HUES6 (cell line): ENCODE results near the gene LST1.
"Not testable (repeated sequence)": the region's sequence is repeated elsewhere in the genome, so short reads cannot be mapped to it uniquely, and the experiment has no call there.

Experiments
- H3K27ac ChIP-seq: 2 replicates; pipeline ENCODE4 v1.7.0; 2013; ENCODE audit warnings: low read depth, mild to moderate bottlenecking, low read length, inconsistent platforms
- H3K27me3 ChIP-seq: 2 replicates; pipeline ENCODE4 v1.6.1; 2013; ENCODE audit warnings: low read length; ENCODE audit not compliant: control insufficient read depth, insufficient read depth
- H3K36me3 ChIP-seq: 2 replicates; pipeline ENCODE4 v1.6.1; 2013; ENCODE audit warnings: low read length; ENCODE audit not compliant: control insufficient read depth, insufficient read depth
- H3K4me1 ChIP-seq: 2 replicates; pipeline ENCODE4 v1.6.1; 2013; ENCODE audit warnings: low read length; ENCODE audit not compliant: control insufficient read depth, insufficient read depth
- H3K4me3 ChIP-seq: 2 replicates; pipeline ENCODE4 v1.5.1; 2013; ENCODE audit warnings: low read depth, low read length
- H3K9ac ChIP-seq: one replicate; pipeline ENCODE4 v1.6.1; 2013; ENCODE audit warnings: mild to moderate bottlenecking, low read length
- H3K9me3 ChIP-seq: 2 replicates; pipeline ENCODE4 v1.6.1; 2013; ENCODE audit warnings: low read depth, low read length; ENCODE audit not compliant: control insufficient read depth, insufficient read depth

LST1 gene

DNA sequence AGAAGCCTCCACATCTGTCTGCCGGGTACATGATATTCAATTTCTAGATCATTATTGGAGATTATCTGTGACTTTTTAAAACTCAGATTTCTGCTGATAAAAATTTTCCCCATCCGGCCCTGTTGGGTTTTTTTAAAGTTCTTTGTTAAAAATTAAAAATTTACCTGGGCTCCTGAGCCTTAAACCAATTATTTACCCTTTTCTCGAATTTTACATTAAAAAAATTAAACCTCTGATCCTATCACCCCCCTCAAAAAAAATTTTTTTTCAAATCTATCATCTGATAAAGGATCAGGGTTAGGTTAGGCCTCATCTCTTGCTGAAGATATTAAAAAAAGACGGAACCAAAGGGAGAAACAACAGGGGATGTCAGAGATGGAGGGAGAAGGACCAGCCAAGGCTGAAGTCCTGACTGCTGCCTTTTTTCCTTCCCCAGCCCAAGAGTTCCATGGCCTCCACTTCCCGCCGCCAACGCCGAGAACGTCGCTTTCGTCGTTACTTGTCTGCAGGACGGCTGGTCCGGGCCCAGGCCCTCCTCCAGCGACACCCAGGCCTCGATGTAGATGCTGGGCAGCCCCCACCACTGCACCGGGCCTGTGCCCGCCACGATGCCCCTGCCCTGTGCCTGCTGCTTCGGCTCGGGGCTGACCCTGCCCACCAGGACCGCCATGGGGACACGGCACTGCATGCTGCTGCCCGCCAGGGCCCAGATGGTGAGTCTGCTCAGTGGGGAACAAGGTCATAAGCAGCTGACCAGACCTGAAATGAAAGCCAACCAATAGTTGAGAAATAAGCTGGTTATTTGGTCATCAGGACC is 38.1 kb upstream of the LST1 start:
- Histone ChIP-seq H3K4me1 (peaks cover 15% of the 10 kb centered on the region; the same call in 1 of the 2 replicates), H3K9me3 (no peaks in the 10 kb centered on the region), H3K36me3 (peaks cover 21% of the 10 kb centered on the region), H3K27ac (peak overlapping the region; percentile 20; the same call in 1 of the 2 replicates), H3K9ac (peak overlapping the region; percentile 45), H3K4me3 (peak overlapping the region; percentile 60), H3K27me3 (no peaks in the 10 kb centered on the region)

DNA sequence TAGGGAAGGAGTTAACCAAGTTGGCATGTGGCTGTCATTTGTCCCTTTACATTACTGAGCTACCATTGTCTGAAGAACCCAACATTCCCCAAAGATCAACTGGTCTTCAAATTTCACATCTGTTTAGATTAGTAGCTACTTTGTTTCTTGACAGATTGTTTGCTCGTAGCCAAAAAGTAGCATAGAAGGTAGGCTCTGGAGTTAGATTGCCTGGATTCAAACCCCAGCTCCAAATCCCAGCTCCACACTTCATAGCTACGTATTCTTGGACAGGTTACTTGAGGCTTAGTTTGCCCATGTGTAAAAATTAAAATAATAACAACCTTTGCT is 37.6 kb upstream of the LST1 start:
- peaks cover 21% of the 10 kb centered on the region for H3K36me3 ChIP-seq
- 0 out of 2 replicates have a peak overlapping the region, but pooled peaks have one; percentile 60 for H3K4me3 ChIP-seq
- H3K4me1 ChIP-seq: peaks cover 15% of the 10 kb centered on the region; the same call in 1 of the 2 replicates
- H3K27ac ChIP-seq: no peak overlapping the region
- H3K27me3 ChIP-seq: no peaks in the 10 kb centered on the region
- H3K9ac ChIP-seq: no peak overlapping the region
- no peaks in the 10 kb centered on the region for H3K9me3 ChIP-seq

DNA sequence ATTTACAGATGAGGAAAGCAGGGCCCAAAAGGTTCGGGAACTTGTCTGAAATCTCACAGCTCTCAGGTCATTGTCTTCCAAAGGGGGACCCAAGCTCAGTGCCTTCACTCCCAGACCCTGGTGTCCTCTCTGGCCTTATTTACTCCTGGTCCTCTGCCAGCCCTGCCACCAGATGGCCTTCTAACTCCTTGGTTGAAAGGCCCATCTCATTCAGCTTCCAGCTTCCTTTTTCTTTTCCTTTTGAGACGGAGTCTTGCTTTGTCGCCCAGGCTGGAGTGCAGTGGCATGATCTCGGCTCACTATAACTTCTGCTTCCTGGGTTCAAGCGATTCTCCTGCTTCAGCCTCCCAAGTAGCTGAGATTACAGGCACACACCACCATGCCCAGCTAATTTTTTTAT is 34.7 kb upstream of the LST1 start:
- H3K9me3 ChIP-seq, H3K9ac ChIP-seq, H3K27me3 ChIP-seq, H3K4me3 ChIP-seq, H3K4me1 ChIP-seq, H3K27ac ChIP-seq: not testable (repeated sequence)
- peaks cover 23% of the 10 kb centered on the region for H3K36me3 ChIP-seq

DNA sequence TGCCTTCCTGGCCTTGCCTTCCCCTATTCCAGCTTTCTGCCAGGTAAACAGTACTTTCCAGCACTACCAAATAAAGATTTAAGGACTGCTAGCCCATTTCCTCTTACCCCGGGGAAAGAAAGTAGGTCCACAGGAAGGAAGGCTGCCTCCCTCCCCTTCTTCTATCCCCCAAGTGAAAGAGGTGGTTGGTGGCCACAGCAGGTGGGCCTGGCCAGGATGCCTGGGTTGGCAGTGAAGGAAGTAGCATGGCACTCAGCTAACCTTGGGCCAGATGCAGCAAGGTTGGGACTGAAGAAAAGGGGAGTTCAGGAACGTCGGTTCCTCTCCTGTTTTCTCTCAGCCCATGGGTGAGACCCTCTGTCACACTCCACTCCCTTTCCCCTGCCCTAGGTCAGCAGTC is 29.8 kb upstream of the LST1 start:
- Histone ChIP-seq H3K4me1 (peaks cover 14% of the 10 kb centered on the region; the same call in 1 of the 2 replicates), H3K9me3 (no peaks in the 10 kb centered on the region), H3K36me3 (peaks cover 37% of the 10 kb centered on the region), H3K4me3 (no peak overlapping the region), H3K9ac (no peak overlapping the region), H3K27ac (no peak overlapping the region), H3K27me3 (no peaks in the 10 kb centered on the region)

DNA sequence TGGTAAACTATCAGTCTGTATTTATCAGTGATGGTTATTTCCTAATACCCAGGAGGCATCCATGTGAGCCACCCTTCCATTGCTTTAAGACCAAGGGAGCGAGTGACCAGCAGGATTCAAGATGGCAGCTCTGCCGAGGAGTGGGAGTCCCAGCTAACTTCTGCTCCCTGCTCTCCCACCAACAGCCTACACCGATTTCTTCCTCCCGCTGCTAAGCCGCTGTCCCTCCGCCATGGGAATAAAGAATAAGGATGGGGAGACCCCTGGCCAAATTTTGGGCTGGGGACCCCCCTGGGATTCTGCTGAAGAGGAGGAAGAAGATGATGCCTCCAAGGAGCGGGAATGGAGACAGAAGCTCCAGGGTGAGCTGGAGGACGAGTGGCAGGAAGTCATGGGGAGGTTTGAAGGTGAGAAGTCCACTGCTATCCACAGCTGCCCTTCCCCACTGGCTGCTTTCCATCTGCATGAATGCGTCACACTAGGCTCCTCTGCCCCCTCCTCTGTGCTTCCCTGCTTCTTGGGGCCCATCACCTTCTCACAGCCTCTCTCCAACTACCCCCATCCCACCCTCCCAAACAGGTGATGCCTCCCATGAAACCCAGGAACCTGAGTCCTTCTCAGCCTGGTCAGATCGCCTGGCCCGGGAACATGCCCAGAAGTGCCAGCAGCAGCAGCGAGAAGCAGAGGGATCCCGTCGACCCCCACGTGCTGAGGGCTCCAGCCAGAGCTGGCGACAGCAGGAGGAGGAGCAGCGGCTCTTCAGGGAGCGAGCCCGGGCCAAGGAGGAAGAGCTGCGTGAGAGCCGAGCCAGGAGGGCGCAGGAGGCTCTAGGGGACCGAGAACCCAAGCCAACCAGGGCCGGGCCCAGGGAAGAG is 28.4 kb upstream of the LST1 start:
- Histone ChIP-seq H3K4me1 (peaks cover 14% of the 10 kb centered on the region; the same call in 1 of the 2 replicates), H3K27ac (no peak overlapping the region), H3K27me3 (no peaks in the 10 kb centered on the region), H3K9me3 (no peaks in the 10 kb centered on the region), H3K36me3 (peaks cover 37% of the 10 kb centered on the region), H3K9ac (no peak overlapping the region), H3K4me3 (no peak overlapping the region)

DNA sequence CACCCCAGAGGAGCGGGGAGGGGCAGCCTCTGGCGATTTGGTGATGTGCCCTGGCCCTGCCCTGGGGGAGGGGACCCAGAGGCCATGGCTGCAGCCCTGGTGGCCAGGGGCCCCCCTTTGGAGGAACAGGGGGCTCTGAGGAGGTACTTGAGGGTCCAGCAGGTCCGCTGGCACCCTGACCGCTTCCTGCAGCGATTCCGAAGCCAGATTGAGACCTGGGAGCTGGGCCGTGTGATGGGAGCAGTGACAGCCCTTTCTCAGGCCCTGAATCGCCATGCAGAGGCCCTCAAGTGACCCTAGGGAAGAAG is 27.8 kb upstream of the LST1 start:
- no peak overlapping the region for H3K9ac ChIP-seq
- H3K4me3 ChIP-seq: no peak overlapping the region
- H3K27ac ChIP-seq: no peak overlapping the region
- H3K9me3 ChIP-seq: no peaks in the 10 kb centered on the region
- H3K27me3 ChIP-seq: no peaks in the 10 kb centered on the region
- H3K4me1 ChIP-seq: peaks cover 14% of the 10 kb centered on the region; the same call in 1 of the 2 replicates
- peaks cover 37% of the 10 kb centered on the region for H3K36me3 ChIP-seq

DNA sequence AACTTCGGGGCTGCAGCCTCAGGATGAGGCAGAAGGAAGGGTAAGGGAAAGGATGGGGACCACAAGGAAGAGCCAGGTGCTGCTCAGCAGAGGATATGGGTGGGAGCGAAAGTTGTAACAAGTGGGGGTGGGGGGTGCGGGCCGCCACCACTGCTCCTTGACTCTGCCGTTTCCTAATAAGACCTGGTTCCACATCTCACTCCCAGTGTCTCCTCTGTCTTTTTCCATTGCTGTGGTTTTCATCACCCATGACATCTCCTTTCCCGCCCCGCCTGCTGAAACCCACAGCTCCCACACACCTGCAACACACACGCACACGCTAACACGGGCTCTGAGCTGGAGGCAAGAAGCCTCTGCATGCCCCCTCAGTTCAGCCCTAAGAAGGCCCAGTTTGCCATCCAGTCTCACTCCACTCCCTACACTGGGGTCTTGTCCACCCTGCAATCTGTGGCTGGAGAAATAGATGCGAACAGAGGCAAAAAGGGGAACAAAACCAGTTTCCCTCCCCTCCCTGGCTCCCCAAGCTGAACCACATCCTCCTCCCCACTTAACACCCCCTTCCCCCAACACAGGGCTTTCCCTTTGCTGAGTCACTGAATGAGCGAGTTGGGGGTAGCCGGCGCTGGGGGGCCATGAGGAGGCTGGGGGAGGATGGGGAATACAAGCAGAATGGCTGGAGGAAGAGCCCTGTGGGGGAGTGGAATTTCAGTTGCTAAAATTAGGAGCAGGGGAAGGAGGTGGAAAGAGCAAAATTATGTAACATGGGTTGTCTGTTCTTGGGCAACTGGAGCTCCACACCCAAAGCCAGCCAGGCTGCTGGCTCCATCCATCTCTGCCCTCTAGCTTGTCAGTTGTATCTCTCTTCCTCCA is 27.2 kb upstream of the LST1 start:
- Histone ChIP-seq H3K27ac (peak overlapping the region; percentile 10; the same call in 1 of the 2 replicates), H3K36me3 (peaks cover 37% of the 10 kb centered on the region), H3K27me3 (no peaks in the 10 kb centered on the region), H3K9ac (no peak overlapping the region), H3K4me1 (peaks cover 14% of the 10 kb centered on the region; the same call in 1 of the 2 replicates), H3K9me3 (no peaks in the 10 kb centered on the region), H3K4me3 (no peak overlapping the region)

DNA sequence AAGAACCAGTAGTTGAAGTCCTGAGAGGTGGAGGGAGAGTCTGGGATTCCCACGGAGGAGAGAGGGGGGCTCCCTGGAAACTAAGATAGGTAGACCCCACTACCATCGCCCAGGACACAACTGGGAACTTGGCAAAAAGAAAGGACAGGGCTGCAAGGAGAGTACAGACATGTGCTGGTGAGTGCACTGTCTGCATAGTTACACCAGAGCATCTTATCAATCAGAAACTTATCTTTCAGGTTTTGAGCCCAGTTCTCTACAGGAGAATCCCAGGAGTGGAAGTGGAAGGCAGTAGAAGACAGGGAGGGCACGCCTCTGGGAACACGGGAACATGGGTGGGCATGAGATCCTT is 26.5 kb upstream of the LST1 start:
- Histone ChIP-seq H3K9ac (peak overlapping the region; percentile 56), H3K27me3 (no peaks in the 10 kb centered on the region), H3K4me1 (peaks cover 14% of the 10 kb centered on the region; the same call in 1 of the 2 replicates), H3K27ac (peak overlapping the region; percentile 10; the same call in 1 of the 2 replicates), H3K9me3 (no peaks in the 10 kb centered on the region), H3K4me3 (no peak overlapping the region), H3K36me3 (peaks cover 34% of the 10 kb centered on the region)

DNA sequence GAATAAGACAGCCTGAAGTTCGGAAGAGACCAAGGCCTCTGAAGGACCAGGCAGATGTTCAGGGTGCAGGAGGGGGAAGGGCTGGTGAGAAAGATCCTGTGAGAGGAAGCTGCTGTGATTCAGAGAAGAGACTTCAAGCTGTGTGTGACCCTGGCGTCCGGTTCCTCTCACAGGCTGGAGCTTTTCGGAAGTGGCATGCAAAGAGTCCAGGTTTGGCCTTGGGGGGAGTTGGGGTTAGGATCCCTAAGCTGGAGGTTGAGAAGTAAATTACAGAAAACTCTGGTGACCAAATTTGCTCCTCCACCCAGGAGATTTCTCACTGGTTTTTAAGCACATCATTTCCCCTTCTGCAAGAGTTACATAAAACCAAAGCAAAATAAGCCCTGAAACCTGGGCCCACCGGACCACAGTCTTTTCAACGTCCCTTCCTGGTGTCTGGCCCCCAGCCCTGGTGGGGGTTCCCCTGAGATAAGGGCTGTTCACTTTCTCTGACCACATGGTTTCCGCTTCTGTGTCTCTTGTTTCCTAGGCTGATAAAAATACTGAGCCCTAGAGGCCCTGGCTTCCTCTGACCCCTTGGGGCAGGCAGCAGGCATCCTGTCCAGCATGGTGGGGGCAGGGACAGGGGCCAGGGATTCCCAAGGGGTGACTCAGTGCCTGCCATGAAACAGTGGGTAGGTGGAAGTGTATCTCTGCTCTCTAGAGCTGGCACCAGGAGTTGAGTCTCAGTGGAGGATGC is 25.9 kb upstream of the LST1 start:
- Histone ChIP-seq H3K36me3 (peaks cover 34% of the 10 kb centered on the region), H3K4me1 (peaks cover 14% of the 10 kb centered on the region; the same call in 1 of the 2 replicates), H3K27ac (peak overlapping the region; percentile 10; the same call in 1 of the 2 replicates), H3K27me3 (no peaks in the 10 kb centered on the region), H3K9me3 (no peaks in the 10 kb centered on the region), H3K4me3 (no peak overlapping the region), H3K9ac (peak overlapping the region; percentile 56)

DNA sequence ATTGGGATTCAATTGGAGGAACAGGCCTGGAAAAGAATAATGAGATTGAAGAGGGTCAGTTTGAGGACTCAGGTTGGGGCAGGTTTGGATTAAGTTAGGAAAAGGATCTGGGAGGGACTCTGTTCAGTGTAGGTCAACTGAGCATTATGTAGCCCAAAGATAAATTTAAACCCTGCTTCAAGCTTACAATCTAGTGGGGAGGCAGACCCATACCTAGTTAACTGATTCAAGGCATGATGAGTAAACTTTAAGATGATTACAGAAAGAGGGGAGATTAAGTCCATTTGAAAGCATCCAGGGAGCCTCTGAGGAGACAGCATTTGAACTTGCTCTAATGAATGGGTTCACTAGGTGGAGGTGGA is 25.4 kb upstream of the LST1 start:
- no peaks in the 10 kb centered on the region for H3K27me3 ChIP-seq
- no peak overlapping the region for H3K4me3 ChIP-seq
- peaks cover 34% of the 10 kb centered on the region for H3K36me3 ChIP-seq
- H3K9ac ChIP-seq: no peak overlapping the region
- no peak overlapping the region for H3K27ac ChIP-seq
- peaks cover 14% of the 10 kb centered on the region; the same call in 1 of the 2 replicates for H3K4me1 ChIP-seq
- no peaks in the 10 kb centered on the region for H3K9me3 ChIP-seq
